Tibial artery (tissue), 4 donors: Measurements from ENCODE around the gene SIL1.
A peak's percentile ranks its signal among the peaks of the same experiment; 100 is the strongest.

Source experiments
- DNase-seq, 2 donors: peaks; one replicate each; pipeline ENCODE4 v3.0.0-alpha.2; 2019
- H3K27ac ChIP-seq, 2 donors: fragments of 200-600 bp; sonication (generic) in 1 of 2; 1 replicate in 1 of 2; 2 replicates in 1 of 2; pipeline ENCODE4 v1.5.1; 2018 to 2019; ENCODE audit warnings: mild to moderate bottlenecking in 1 of 2
- H3K27me3 ChIP-seq, 2 donors: fragments of 200-600 bp; sonication (generic) in 1 of 2; one replicate each; pipeline versions ENCODE4 v1.5.1 to v1.6.0; 2016 to 2019
- H3K36me3 ChIP-seq, 3 donors: fragments of 200-600 bp; sonication (generic) in 2 of 3; one replicate each; pipeline ENCODE4 v1.5.1; 2016 to 2019; ENCODE audit warnings: mild to moderate bottlenecking in 2 of 3
- H3K4me1 ChIP-seq, 4 donors: fragments of 200-600 bp; sonication (generic) in 2 of 4; 1 replicate in 3 of 4; 2 replicates in 1 of 4; pipeline ENCODE4 v1.5.1; 2016 to 2019
- H3K4me3 ChIP-seq, 2 donors: fragments of 200-600 bp; sonication (generic) in 1 of 2; 1 replicate in 1 of 2; 2 replicates in 1 of 2; pipeline ENCODE4 v1.5.1; 2018 to 2019; ENCODE audit warnings: mild to moderate bottlenecking in 2 of 2
- H3K9me3 ChIP-seq, 3 donors: fragments of 200-600 bp; sonication (generic) in 1 of 3; one replicate each; pipeline ENCODE4 v1.5.1; 2016 to 2019
- CTCF ChIP-seq, 2 experiments: fragments of 200-600 bp in 1 of 2; fragments of 450-650 bp in 1 of 2; IDR thresholded peaks; one replicate each; pipeline ENCODE4 v1.5.1; 2017 to 2019; ENCODE audit warnings: antibody characterized with exemption in 2 of 2, mild to moderate bottlenecking in 1 of 2, moderate library complexity in 1 of 2
- intact Hi-C: fragments of 100-400 bp; cut with DNase I; formaldehyde crosslinking; loops from one replicate; pipeline ENCODE4 v1.15.0; 2023; ENCODE audit warnings: low total_unique reads

Gene SIL1

GRCh38 chr5:138985683-138986082 lies 212.5 kb downstream of the SIL1 start:
- Histone ChIP-seq H3K4me3 (no peak overlapping the region), H3K27me3 (no peaks in the 10 kb centered on the region), H3K9me3 (no peaks in the 10 kb centered on the region), H3K4me1 (peaks cover 0 to 36% (median 22%) of the 10 kb centered on the region in 4 donors), H3K27ac (peak overlapping the region; percentile 53 to 54), H3K36me3 (no peaks in the 10 kb centered on the region)
- intact Hi-C loops: no loop called here
- no peak for TF ChIP-seq CTCF (IDR thresholded peaks at IDR 0.05)
- DNase-seq: no peak

GRCh38 chr5:138985256-138985655 lies 212.9 kb downstream of the SIL1 start:
- Histone ChIP-seq H3K27ac (peak overlapping the region; percentile 53 to 54), H3K4me1 (peaks cover 0 to 40% (median 26%) of the 10 kb centered on the region in 4 donors), H3K36me3 (no peaks in the 10 kb centered on the region), H3K4me3 (no peak overlapping the region), H3K27me3 (no peaks in the 10 kb centered on the region), H3K9me3 (no peaks in the 10 kb centered on the region)
- no peak for TF ChIP-seq CTCF (IDR thresholded peaks at IDR 0.05)
- no peak for DNase-seq
- intact Hi-C loops: no loop called here

GRCh38 chr5:138983984-138984383 lies 214.2 kb downstream of the SIL1 start:
- intact Hi-C loops: no loop called here
- DNase-seq: no peak
- no peak overlapping the region for H3K27ac ChIP-seq

GRCh38 chr5:138981586-138981985 lies 216.6 kb downstream of the SIL1 start:
- peak overlapping the region; percentile 42 to 45 for H3K27ac ChIP-seq
- H3K27me3 ChIP-seq: no peaks in the 10 kb centered on the region
- no peak for TF ChIP-seq CTCF (IDR thresholded peaks at IDR 0.05)
- no peak for DNase-seq
- no peak overlapping the region for H3K4me3 ChIP-seq
- H3K36me3 ChIP-seq: no peaks in the 10 kb centered on the region
- intact Hi-C loops: no loop called here
- peaks cover 0 to 57% (median 33%) of the 10 kb centered on the region in 4 donors for H3K4me1 ChIP-seq
- no peaks in the 10 kb centered on the region for H3K9me3 ChIP-seq

More at GRCh38 chr5:138983984-138984383, 214.2 kb downstream of the SIL1 start:
- no peaks in the 10 kb centered on the region for H3K9me3 ChIP-seq
- no peaks in the 10 kb centered on the region for H3K36me3 ChIP-seq
- no peaks in the 10 kb centered on the region for H3K27me3 ChIP-seq
- peaks cover 0 to 45% (median 28%) of the 10 kb centered on the region in 4 donors for H3K4me1 ChIP-seq
- no peak overlapping the region for H3K4me3 ChIP-seq
- TF ChIP-seq CTCF (IDR thresholded peaks at IDR 0.05): no peak

- Histone ChIP-seq H3K9me3 (no peaks in the 10 kb centered on the region), H3K27me3 (no peaks in the 10 kb centered on the region), H3K27ac (peak overlapping the region; percentile 42 to 45), H3K4me1 (peaks cover 0 to 56% (median 33%) of the 10 kb centered on the region in 4 donors), H3K4me3 (no peak overlapping the region), H3K36me3 (no peaks in the 10 kb centered on the region)
- DNase-seq: no peak
- intact Hi-C loops: no loop called here
- TF ChIP-seq CTCF (IDR thresholded peaks at IDR 0.05): no peak
Measured at GRCh38 chr5:138981131-138981530, 217.0 kb downstream of the SIL1 start.

GRCh38 chr5:138980441-138980840 lies 217.7 kb downstream of the SIL1 start:
- no peaks in the 10 kb centered on the region for H3K27me3 ChIP-seq
- intact Hi-C loops: no loop called here
- peaks cover 0 to 49% (median 28%) of the 10 kb centered on the region in 4 donors for H3K4me1 ChIP-seq
- no peak for DNase-seq
- no peak overlapping the region for H3K4me3 ChIP-seq
- peak overlapping the region; percentile 42 to 45 for H3K27ac ChIP-seq
- H3K36me3 ChIP-seq: no peaks in the 10 kb centered on the region
- no peaks in the 10 kb centered on the region for H3K9me3 ChIP-seq
- no peak for TF ChIP-seq CTCF (IDR thresholded peaks at IDR 0.05)
